ENCODE data around the gene ADCY5. TPM values are rescaled to one million over a fixed set of nuclear protein-coding genes. Genes with fewer than 3 reads are reported as not detected.

ADCY5 gene
- total and polyA plus RNA-seq, 2 donors, result 0.76 to 1.7 TPM

DNA sequence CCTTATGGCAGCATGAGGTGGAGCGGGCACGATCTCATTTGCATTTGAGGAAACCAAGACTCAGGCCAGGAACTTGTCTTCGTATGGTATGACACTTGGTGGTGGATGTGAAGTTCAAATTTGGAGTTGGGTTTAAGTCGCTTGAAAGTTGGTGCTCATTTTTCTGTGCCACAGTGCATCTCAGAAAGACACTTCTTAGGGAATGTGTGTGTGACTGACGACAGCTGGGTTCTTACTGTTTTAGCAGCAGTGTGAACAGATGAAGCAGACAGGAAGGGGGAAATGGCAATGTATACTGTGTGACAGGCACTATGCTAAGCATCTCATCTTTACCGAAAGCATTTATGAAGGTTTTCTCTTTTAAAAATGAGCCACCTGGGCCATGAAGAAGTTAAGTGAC lies 171.8 kb downstream of the ADCY5 start:
- no peaks in the 10 kb centered on the region for H3K36me3 ChIP-seq (ENCODE audit: control insufficient read depth in 2 of 2, insufficient read depth in 2 of 2, low read length in 1 of 2)
- no peak overlapping the region for H3K4me3 ChIP-seq (ENCODE audit: low read length in 2 of 2)
- no peaks in the 10 kb centered on the region for H3K9me3 ChIP-seq (ENCODE audit: control insufficient read depth in 2 of 2, insufficient read depth in 1 of 2, low read length in 1 of 2)
- DNase-seq (ENCODE audit: low read depth in 6 of 9, low spot score in 9 of 9), result no peak
- no peaks in the 10 kb centered on the region for H3K4me1 ChIP-seq (ENCODE audit: control insufficient read depth in 2 of 2, insufficient read depth in 2 of 2, low read length in 2 of 2)
- no peaks in the 10 kb centered on the region for H3K27me3 ChIP-seq (ENCODE audit: control insufficient read depth in 2 of 2, insufficient read depth in 1 of 2, low read length in 1 of 2)
- H3K27ac ChIP-seq (ENCODE audit: low read depth in 1 of 2, low read length in 1 of 2), result no peak overlapping the region
- 93% methylated on average over 6 of the region's 6 CpGs for WGBS

DNA sequence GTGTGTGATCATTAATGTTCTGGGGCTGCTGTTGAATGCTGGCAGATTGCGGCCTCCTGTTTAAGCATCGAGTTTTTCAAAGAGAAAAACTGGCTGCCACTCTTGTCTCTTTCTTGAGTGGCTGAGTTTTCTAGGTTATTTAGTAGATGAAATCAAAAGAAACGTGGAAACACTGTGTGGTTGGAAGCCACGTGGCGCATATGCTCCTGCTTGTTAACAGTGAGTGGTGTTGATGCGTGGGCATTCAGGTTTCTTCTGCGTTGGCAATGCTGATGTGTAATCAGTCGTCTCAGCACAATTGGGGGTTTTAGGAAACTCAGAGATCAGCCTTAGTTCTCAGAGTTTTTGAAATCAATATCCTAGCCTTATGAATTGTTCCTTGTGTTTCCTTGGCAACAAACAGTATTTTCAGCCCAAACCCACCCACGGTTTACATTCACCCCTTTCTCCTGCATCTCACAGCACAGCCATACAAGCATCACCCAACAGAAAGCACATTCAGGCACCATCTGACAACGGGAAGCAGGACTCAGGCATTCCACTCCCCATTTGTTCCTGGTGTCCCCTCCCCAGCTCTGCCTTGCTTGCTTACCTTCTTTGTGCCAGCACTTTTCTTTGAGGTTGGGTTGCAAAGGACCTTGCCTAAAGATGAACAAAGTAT lies 172.4 kb downstream of the ADCY5 start:
- no peak overlapping the region for H3K4me3 ChIP-seq (ENCODE audit: low read length in 2 of 2)
- H3K4me1 ChIP-seq (ENCODE audit: control insufficient read depth in 2 of 2, insufficient read depth in 2 of 2, low read length in 2 of 2), result no peaks in the 10 kb centered on the region
- H3K9me3 ChIP-seq (ENCODE audit: control insufficient read depth in 2 of 2, insufficient read depth in 1 of 2, low read length in 1 of 2), result no peaks in the 10 kb centered on the region
- peaks cover 4% of the 10 kb centered on the region in 2 donors for H3K36me3 ChIP-seq (ENCODE audit: control insufficient read depth in 2 of 2, insufficient read depth in 2 of 2, low read length in 1 of 2)
- no peaks in the 10 kb centered on the region for H3K27me3 ChIP-seq (ENCODE audit: control insufficient read depth in 2 of 2, insufficient read depth in 1 of 2, low read length in 1 of 2)
- 90% methylated on average over 10 of the region's 10 CpGs for WGBS
- no peak for DNase-seq (ENCODE audit: low read depth in 6 of 9, low spot score in 9 of 9)
- no peak overlapping the region for H3K27ac ChIP-seq (ENCODE audit: low read depth in 1 of 2, low read length in 1 of 2)

GRCh38 chr3:123275691-123276090 lies 173.2 kb downstream of the ADCY5 start:
- WGBS, result 91% methylated on average over 3 of the region's 3 CpGs
- DNase-seq (ENCODE audit: low read depth in 6 of 9, low spot score in 9 of 9), result no peak
- no peaks in the 10 kb centered on the region for H3K9me3 ChIP-seq (ENCODE audit: control insufficient read depth in 2 of 2, insufficient read depth in 1 of 2, low read length in 1 of 2)
- H3K36me3 ChIP-seq (ENCODE audit: control insufficient read depth in 2 of 2, insufficient read depth in 2 of 2, low read length in 1 of 2), result peaks cover 4 to 5% of the 10 kb centered on the region in 2 donors
- H3K4me3 ChIP-seq (ENCODE audit: low read length in 2 of 2), result no peak overlapping the region
- no peaks in the 10 kb centered on the region for H3K27me3 ChIP-seq (ENCODE audit: control insufficient read depth in 2 of 2, insufficient read depth in 1 of 2, low read length in 1 of 2)
- no peak overlapping the region for H3K27ac ChIP-seq (ENCODE audit: low read depth in 1 of 2, low read length in 1 of 2)
- H3K4me1 ChIP-seq (ENCODE audit: control insufficient read depth in 2 of 2, insufficient read depth in 2 of 2, low read length in 2 of 2), result no peaks in the 10 kb centered on the region

DNA sequence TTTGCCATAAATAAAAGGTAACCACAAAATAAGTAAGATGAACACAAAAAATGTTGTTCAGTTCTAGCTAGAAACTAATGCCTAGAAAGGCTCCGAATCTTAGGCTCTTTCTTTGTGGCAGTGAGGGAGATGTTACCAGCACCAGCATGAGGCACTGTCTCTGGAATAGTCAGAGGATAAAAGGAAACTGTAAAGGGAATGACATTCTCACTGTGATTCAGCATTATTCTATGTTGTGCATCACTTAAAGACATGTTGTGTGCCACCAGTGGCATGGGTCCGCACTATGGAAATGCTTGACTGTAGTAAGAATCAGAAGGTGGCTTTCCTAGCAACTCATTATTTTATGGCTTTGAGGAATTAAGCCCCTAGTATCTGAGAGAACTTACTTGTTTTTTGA lies 176.3 kb downstream of the ADCY5 start:
- H3K4me1 ChIP-seq (ENCODE audit: control insufficient read depth in 2 of 2, insufficient read depth in 2 of 2, low read length in 2 of 2), result no peaks in the 10 kb centered on the region
- WGBS, result 95% methylated on average over 2 of the region's 2 CpGs
- H3K27ac ChIP-seq (ENCODE audit: low read depth in 1 of 2, low read length in 1 of 2), result no peak overlapping the region
- H3K4me3 ChIP-seq (ENCODE audit: low read length in 2 of 2), result no peak overlapping the region
- peaks cover 4 to 5% of the 10 kb centered on the region in 2 donors for H3K36me3 ChIP-seq (ENCODE audit: control insufficient read depth in 2 of 2, insufficient read depth in 2 of 2, low read length in 1 of 2)
- H3K9me3 ChIP-seq (ENCODE audit: control insufficient read depth in 2 of 2, insufficient read depth in 1 of 2, low read length in 1 of 2), result no peaks in the 10 kb centered on the region
- H3K27me3 ChIP-seq (ENCODE audit: control insufficient read depth in 2 of 2, insufficient read depth in 1 of 2, low read length in 1 of 2), result no peaks in the 10 kb centered on the region
- DNase-seq (ENCODE audit: low read depth in 6 of 9, low spot score in 9 of 9), result no peak

- WGBS, result 78% methylated on average over 5 of the region's 5 CpGs
- DNase-seq (ENCODE audit: low read depth in 6 of 9, low spot score in 9 of 9), result no peak
Measured at GRCh38 chr3:123271466-123272159, 177.3 kb downstream of the ADCY5 start.

GRCh38 chr3:123270818-123271217 lies 178.1 kb downstream of the ADCY5 start:
- peaks cover 4 to 5% of the 10 kb centered on the region in 2 donors for H3K36me3 ChIP-seq (ENCODE audit: control insufficient read depth in 2 of 2, insufficient read depth in 2 of 2, low read length in 1 of 2)
- no peaks in the 10 kb centered on the region for H3K4me1 ChIP-seq (ENCODE audit: control insufficient read depth in 2 of 2, insufficient read depth in 2 of 2, low read length in 2 of 2)
- no peak overlapping the region for H3K27ac ChIP-seq (ENCODE audit: low read depth in 1 of 2, low read length in 1 of 2)
- WGBS, result over 99% methylated on average over 2 of the region's 2 CpGs
- DNase-seq (ENCODE audit: low read depth in 6 of 9, low spot score in 9 of 9), result no peak
- no peaks in the 10 kb centered on the region for H3K27me3 ChIP-seq (ENCODE audit: control insufficient read depth in 2 of 2, insufficient read depth in 1 of 2, low read length in 1 of 2)
- no peak overlapping the region for H3K4me3 ChIP-seq (ENCODE audit: low read length in 2 of 2)
- no peaks in the 10 kb centered on the region for H3K9me3 ChIP-seq (ENCODE audit: control insufficient read depth in 2 of 2, insufficient read depth in 1 of 2, low read length in 1 of 2)

More at GRCh38 chr3:123271466-123272159, 177.3 kb downstream of the ADCY5 start:
- peaks cover 4 to 5% of the 10 kb centered on the region in 2 donors for H3K36me3 ChIP-seq (ENCODE audit: control insufficient read depth in 2 of 2, insufficient read depth in 2 of 2, low read length in 1 of 2)
- H3K4me3 ChIP-seq (ENCODE audit: low read length in 2 of 2), result no peak overlapping the region
- no peaks in the 10 kb centered on the region for H3K4me1 ChIP-seq (ENCODE audit: control insufficient read depth in 2 of 2, insufficient read depth in 2 of 2, low read length in 2 of 2)
- no peaks in the 10 kb centered on the region for H3K27me3 ChIP-seq (ENCODE audit: control insufficient read depth in 2 of 2, insufficient read depth in 1 of 2, low read length in 1 of 2)
- no peak overlapping the region for H3K27ac ChIP-seq (ENCODE audit: low read depth in 1 of 2, low read length in 1 of 2)
- no peaks in the 10 kb centered on the region for H3K9me3 ChIP-seq (ENCODE audit: control insufficient read depth in 2 of 2, insufficient read depth in 1 of 2, low read length in 1 of 2)

GRCh38 chr3:123267821-123268220 lies 181.1 kb downstream of the ADCY5 start:
- no peaks in the 10 kb centered on the region for H3K27me3 ChIP-seq (ENCODE audit: control insufficient read depth in 2 of 2, insufficient read depth in 1 of 2, low read length in 1 of 2)
- no peaks in the 10 kb centered on the region for H3K9me3 ChIP-seq (ENCODE audit: control insufficient read depth in 2 of 2, insufficient read depth in 1 of 2, low read length in 1 of 2)
- WGBS, result 97% methylated on average over 2 of the region's 2 CpGs
- no peak overlapping the region for H3K4me3 ChIP-seq (ENCODE audit: low read length in 2 of 2)
- peaks cover 5 to 6% of the 10 kb centered on the region in 2 donors for H3K36me3 ChIP-seq (ENCODE audit: control insufficient read depth in 2 of 2, insufficient read depth in 2 of 2, low read length in 1 of 2)
- no peaks in the 10 kb centered on the region for H3K4me1 ChIP-seq (ENCODE audit: control insufficient read depth in 2 of 2, insufficient read depth in 2 of 2, low read length in 2 of 2)
- DNase-seq (ENCODE audit: low read depth in 6 of 9, low spot score in 9 of 9), result no peak
- no peak overlapping the region for H3K27ac ChIP-seq (ENCODE audit: low read depth in 1 of 2, low read length in 1 of 2)

- H3K27me3 ChIP-seq (ENCODE audit: control insufficient read depth in 2 of 2, insufficient read depth in 1 of 2, low read length in 1 of 2), result no peaks in the 10 kb centered on the region
- over 99% methylated on average over 2 of the region's 2 CpGs for WGBS
- no peak for DNase-seq (ENCODE audit: low read depth in 6 of 9, low spot score in 9 of 9)
- H3K27ac ChIP-seq (ENCODE audit: low read depth in 1 of 2, low read length in 1 of 2), result no peak overlapping the region
- H3K4me1 ChIP-seq (ENCODE audit: control insufficient read depth in 2 of 2, insufficient read depth in 2 of 2, low read length in 2 of 2), result no peaks in the 10 kb centered on the region
- H3K36me3 ChIP-seq (ENCODE audit: control insufficient read depth in 2 of 2, insufficient read depth in 2 of 2, low read length in 1 of 2), result peaks cover 0 to 3% of the 10 kb centered on the region in 2 donors
- H3K4me3 ChIP-seq (ENCODE audit: low read length in 2 of 2), result no peak overlapping the region
- H3K9me3 ChIP-seq (ENCODE audit: control insufficient read depth in 2 of 2, insufficient read depth in 1 of 2, low read length in 1 of 2), result no peaks in the 10 kb centered on the region
Measured at GRCh38 chr3:123263941-123264340, 184.9 kb downstream of the ADCY5 start.

GRCh38 chr3:123262868-123263267 lies 186.0 kb downstream of the ADCY5 start:
- H3K4me1 ChIP-seq (ENCODE audit: control insufficient read depth in 2 of 2, insufficient read depth in 2 of 2, low read length in 2 of 2), result no peaks in the 10 kb centered on the region
- no peak overlapping the region for H3K27ac ChIP-seq (ENCODE audit: low read depth in 1 of 2, low read length in 1 of 2)
- 90% methylated on average over 5 of the region's 5 CpGs for WGBS
- no peak overlapping the region for H3K4me3 ChIP-seq (ENCODE audit: low read length in 2 of 2)
- H3K36me3 ChIP-seq (ENCODE audit: control insufficient read depth in 2 of 2, insufficient read depth in 2 of 2, low read length in 1 of 2), result peaks cover 0 to 3% of the 10 kb centered on the region in 2 donors
- no peaks in the 10 kb centered on the region for H3K9me3 ChIP-seq (ENCODE audit: control insufficient read depth in 2 of 2, insufficient read depth in 1 of 2, low read length in 1 of 2)
- H3K27me3 ChIP-seq (ENCODE audit: control insufficient read depth in 2 of 2, insufficient read depth in 1 of 2, low read length in 1 of 2), result no peaks in the 10 kb centered on the region
- no peak for DNase-seq (ENCODE audit: low read depth in 6 of 9, low spot score in 9 of 9)
